ENCODE results near the gene MRPL49.
A peak's percentile ranks its signal among the peaks of the same experiment; 100 is the strongest.

The MRPL49 gene

GRCh38 chr11:65132238-65132987 lies 10.3 kb downstream of the MRPL49 start:
- H3K4me3 ChIP-seq: peak overlapping the region; percentile 83
- DNase-seq (ENCODE audit: low spot score): peak; percentile 67
- TF ChIP-seq CTCF (IDR thresholded peaks at IDR 0.05): no peak
- H3K27ac ChIP-seq: no peak overlapping the region

GRCh38 chr11:65132988-65133700 lies 11.0 kb downstream of the MRPL49 start:
- Histone ChIP-seq H3K27ac (peak overlapping the region; percentile 94 to 98), H3K4me3 (peak overlapping the region; percentile 83)
- no peak for TF ChIP-seq CTCF (IDR thresholded peaks at IDR 0.05)
- DNase-seq (ENCODE audit: low spot score): peak; percentile 70

- peak; percentile 79 for DNase-seq (ENCODE audit: low spot score)
- TF ChIP-seq CTCF (IDR thresholded peaks at IDR 0.05): no peak
- H3K27ac ChIP-seq: peak overlapping the region; percentile 94 to 98
- H3K4me3 ChIP-seq: peak overlapping the region; percentile 83
These were observed 11.6 kb downstream of the MRPL49 start for GRCh38 chr11:65133724-65134123.

- Histone ChIP-seq H3K4me3 (peak within 1 kb of the TSS; percentile 83), H3K27ac (peak within 1 kb of the TSS; percentile 94 to 98)
- TF ChIP-seq CTCF (IDR thresholded peaks at IDR 0.05): no peak
- DNase-seq (ENCODE audit: low spot score): peak; percentile 95
These were observed 12.3 kb downstream of the MRPL49 start, which contains the start of gene SYVN1 for GRCh38 chr11:65134240-65134951. SYVN1 (minus strand) TSS chr11:65134519; CDS start chr11:65133601, 918 bp downstream.

GRCh38 chr11:65134952-65135632 lies 13.0 kb downstream of the MRPL49 start:
- no peak for TF ChIP-seq CTCF (IDR thresholded peaks at IDR 0.05)
- peak; percentile 95 for DNase-seq (ENCODE audit: low spot score)

GRCh38 chr11:65135633-65136145 lies 13.6 kb downstream of the MRPL49 start:
- Histone ChIP-seq H3K4me3 (peak overlapping the region; percentile 83), H3K27ac (peak overlapping the region; percentile 94 to 98)
- TF ChIP-seq CTCF (IDR thresholded peaks at IDR 0.05): no peak
- DNase-seq (ENCODE audit: low spot score): no peak

More at GRCh38 chr11:65134952-65135632, 13.0 kb downstream of the MRPL49 start:
- Histone ChIP-seq H3K4me3 (peak overlapping the region; percentile 83), H3K27ac (peak overlapping the region; percentile 94 to 98)
